ENCODE measurements around the gene EIF2S1.
"Not testable (repeated sequence)": the region's sequence is repeated elsewhere in the genome, so short reads cannot be mapped to it uniquely, and the experiment has no call there.

The EIF2S1 gene

GRCh38 chr14:67415610-67416009, 55.5 kb downstream of the EIF2S1 start:
- H3K36me3 Mint-ChIP-seq, H3K9me3 Mint-ChIP-seq, H3K4me3 Mint-ChIP-seq, ATAC-seq: not testable (repeated sequence)
- H3K27me3 Mint-ChIP-seq = peaks cover 23% of the 10 kb centered on the region
- peak overlapping the region; percentile 45 for H3K27ac Mint-ChIP-seq
- H3K4me1 Mint-ChIP-seq = peaks cover 18% of the 10 kb centered on the region

- peak overlapping the region; percentile 45 for H3K27ac Mint-ChIP-seq
- peak; percentile 39 for ATAC-seq
- H3K36me3 Mint-ChIP-seq = no peaks in the 10 kb centered on the region
- no peaks in the 10 kb centered on the region for H3K9me3 Mint-ChIP-seq
- no peak overlapping the region for H3K4me3 Mint-ChIP-seq
- H3K4me1 Mint-ChIP-seq = peaks cover 17% of the 10 kb centered on the region
- H3K27me3 Mint-ChIP-seq = peaks cover 18% of the 10 kb centered on the region
Observed at GRCh38 chr14:67416085-67416484, 56.0 kb downstream of the EIF2S1 start.

GRCh38 chr14:67416810-67417209, 56.7 kb downstream of the EIF2S1 start:
- H3K27ac Mint-ChIP-seq = peak overlapping the region; percentile 45
- peaks cover 10% of the 10 kb centered on the region for H3K4me1 Mint-ChIP-seq
- H3K27me3 Mint-ChIP-seq = peaks cover 11% of the 10 kb centered on the region
- H3K36me3 Mint-ChIP-seq = no peaks in the 10 kb centered on the region
- peak; percentile 80 for ATAC-seq
- no peak overlapping the region for H3K4me3 Mint-ChIP-seq
- H3K9me3 Mint-ChIP-seq = no peaks in the 10 kb centered on the region

- H3K4me1 Mint-ChIP-seq = peaks cover 10% of the 10 kb centered on the region
- H3K4me3 Mint-ChIP-seq = no peak overlapping the region
- no peak for ATAC-seq
- no peaks in the 10 kb centered on the region for H3K36me3 Mint-ChIP-seq
- H3K27me3 Mint-ChIP-seq = peaks cover 3% of the 10 kb centered on the region
- H3K27ac Mint-ChIP-seq = no peak overlapping the region
- H3K9me3 Mint-ChIP-seq = no peaks in the 10 kb centered on the region
Observed at GRCh38 chr14:67417633-67418032, 57.5 kb downstream of the EIF2S1 start.

GRCh38 chr14:67418401-67419191, 58.5 kb downstream of the EIF2S1 start:
- peaks cover 10% of the 10 kb centered on the region for H3K4me1 Mint-ChIP-seq
- peaks cover 7% of the 10 kb centered on the region for H3K27me3 Mint-ChIP-seq
- H3K4me3 Mint-ChIP-seq = no peak overlapping the region
- no peaks in the 10 kb centered on the region for H3K9me3 Mint-ChIP-seq
- H3K27ac Mint-ChIP-seq = no peak overlapping the region
- no peaks in the 10 kb centered on the region for H3K36me3 Mint-ChIP-seq
- ATAC-seq = no peak

- H3K4me1 Mint-ChIP-seq = peaks cover 10% of the 10 kb centered on the region
- no peaks in the 10 kb centered on the region for H3K9me3 Mint-ChIP-seq
- no peaks in the 10 kb centered on the region for H3K36me3 Mint-ChIP-seq
- no peak overlapping the region for H3K27ac Mint-ChIP-seq
- H3K4me3 Mint-ChIP-seq = no peak overlapping the region
- H3K27me3 Mint-ChIP-seq = peaks cover 19% of the 10 kb centered on the region
- ATAC-seq = no peak
Observed at GRCh38 chr14:67420102-67420739, 60.1 kb downstream of the EIF2S1 start.

- ATAC-seq = no peak
- Mint-ChIP-seq H3K9me3 (no peaks in the 10 kb centered on the region), H3K27ac (no peak overlapping the region), H3K36me3 (no peaks in the 10 kb centered on the region), H3K27me3 (peaks cover 29% of the 10 kb centered on the region), H3K4me1 (peaks cover 4% of the 10 kb centered on the region), H3K4me3 (no peak overlapping the region)
Observed at GRCh38 chr14:67421356-67422224, 61.5 kb downstream of the EIF2S1 start.

- Mint-ChIP-seq H3K4me3 (no peak overlapping the region), H3K27me3 (peaks cover 29% of the 10 kb centered on the region), H3K36me3 (no peaks in the 10 kb centered on the region), H3K27ac (no peak overlapping the region), H3K4me1 (no peaks in the 10 kb centered on the region), H3K9me3 (no peaks in the 10 kb centered on the region)
- no peak for ATAC-seq
Observed at GRCh38 chr14:67423424-67423823, 63.3 kb downstream of the EIF2S1 start.

- H3K36me3 Mint-ChIP-seq = no peaks in the 10 kb centered on the region
- peaks cover 29% of the 10 kb centered on the region for H3K27me3 Mint-ChIP-seq
- no peaks in the 10 kb centered on the region for H3K9me3 Mint-ChIP-seq
- H3K4me3 Mint-ChIP-seq = no peak overlapping the region
- no peak overlapping the region for H3K27ac Mint-ChIP-seq
- H3K4me1 Mint-ChIP-seq = no peaks in the 10 kb centered on the region
- no peak for ATAC-seq
Observed at GRCh38 chr14:67424539-67424938, 64.4 kb downstream of the EIF2S1 start.

GRCh38 chr14:67425608-67426007, 65.5 kb downstream of the EIF2S1 start:
- H3K4me3 Mint-ChIP-seq = no peak overlapping the region
- H3K9me3 Mint-ChIP-seq = no peaks in the 10 kb centered on the region
- ATAC-seq = no peak
- H3K27me3 Mint-ChIP-seq = peaks cover 29% of the 10 kb centered on the region
- H3K36me3 Mint-ChIP-seq = no peaks in the 10 kb centered on the region
- no peak overlapping the region for H3K27ac Mint-ChIP-seq
- no peaks in the 10 kb centered on the region for H3K4me1 Mint-ChIP-seq

- H3K9me3 Mint-ChIP-seq = no peaks in the 10 kb centered on the region
- no peak overlapping the region for H3K27ac Mint-ChIP-seq
- no peaks in the 10 kb centered on the region for H3K4me1 Mint-ChIP-seq
- H3K27me3 Mint-ChIP-seq = peaks cover 29% of the 10 kb centered on the region
- H3K4me3 Mint-ChIP-seq = no peak overlapping the region
- ATAC-seq = no peak
- H3K36me3 Mint-ChIP-seq = no peaks in the 10 kb centered on the region
Observed at GRCh38 chr14:67426161-67426560, 66.0 kb downstream of the EIF2S1 start.

- peak; percentile 82 for ATAC-seq
- Mint-ChIP-seq H3K36me3 (no peaks in the 10 kb centered on the region), H3K9me3 (no peaks in the 10 kb centered on the region), H3K4me1 (no peaks in the 10 kb centered on the region), H3K27me3 (peaks cover 29% of the 10 kb centered on the region), H3K4me3 (no peak overlapping the region), H3K27ac (no peak overlapping the region)
Observed at GRCh38 chr14:67426983-67427606, 67.0 kb downstream of the EIF2S1 start.

- no peaks in the 10 kb centered on the region for H3K9me3 Mint-ChIP-seq
- peaks cover 22% of the 10 kb centered on the region for H3K27me3 Mint-ChIP-seq
- H3K4me1 Mint-ChIP-seq = no peaks in the 10 kb centered on the region
- H3K4me3 Mint-ChIP-seq = no peak overlapping the region
- no peaks in the 10 kb centered on the region for H3K36me3 Mint-ChIP-seq
- no peak overlapping the region for H3K27ac Mint-ChIP-seq
- no peak for ATAC-seq
Observed at GRCh38 chr14:67428501-67429031, 68.4 kb downstream of the EIF2S1 start.

- peaks cover 4% of the 10 kb centered on the region for H3K4me1 Mint-ChIP-seq
- no peak for ATAC-seq
- H3K36me3 Mint-ChIP-seq = no peaks in the 10 kb centered on the region
- H3K4me3 Mint-ChIP-seq = no peak overlapping the region
- no peaks in the 10 kb centered on the region for H3K9me3 Mint-ChIP-seq
- peaks cover 16% of the 10 kb centered on the region for H3K27me3 Mint-ChIP-seq
- no peak overlapping the region for H3K27ac Mint-ChIP-seq
Observed at GRCh38 chr14:67429510-67430205, 69.5 kb downstream of the EIF2S1 start.
